Calu3 (cell line): Measurements from ENCODE around the gene CCDC91. TPM values are rescaled to one million over a fixed set of nuclear protein-coding genes. Genes with fewer than 3 reads are reported as not detected.

Experiments used
- BruUV-seq: library from RNA; stranded (reverse); fragments of 400-500 nt; replicated peaks from 2 replicates; lab custom pipeline; 2021; lab: Mats Ljungman, UMichigan
- CTCF ChIA-PET: fragments of 300-600 bp; sonication (Branson Sonifier 250); formaldehyde crosslinking; loops from one replicate; lab custom pipeline; 2022; ENCODE audit warnings: antibody characterized with exemption; lab: Charles Lee
- DNase-seq: peaks from one replicate; pipeline ENCODE4 v3.0.0; 2022
- H3K27ac Mint-ChIP-seq: one replicate; pipeline ENCODE4 v1.8.0; 2022; ENCODE audit warnings: mixed read lengths; ENCODE audit not compliant: unreplicated experiment
- H3K27me3 Mint-ChIP-seq: one replicate; pipeline ENCODE4 v1.8.0; 2022; ENCODE audit warnings: mixed read lengths; ENCODE audit not compliant: unreplicated experiment
- H3K36me3 Mint-ChIP-seq: one replicate; pipeline ENCODE4 v1.8.0; 2022; ENCODE audit warnings: mild to moderate bottlenecking, moderate library complexity, mixed read lengths; ENCODE audit not compliant: insufficient read depth, unreplicated experiment
- H3K4me1 Mint-ChIP-seq: one replicate; pipeline ENCODE4 v1.8.0; 2022; ENCODE audit warnings: mild to moderate bottlenecking, low read depth, mixed read lengths; ENCODE audit not compliant: unreplicated experiment
- H3K4me3 Mint-ChIP-seq: one replicate; pipeline ENCODE4 v1.8.0; 2022; ENCODE audit warnings: mild to moderate bottlenecking, low read depth, moderate library complexity, mixed read lengths; ENCODE audit not compliant: unreplicated experiment
- H3K9me3 Mint-ChIP-seq: one replicate; pipeline ENCODE4 v1.8.0; 2022; ENCODE audit warnings: low read depth, mixed read lengths; ENCODE audit not compliant: unreplicated experiment
- CTCF ChIP-seq: fragments of 200-600 bp; IDR thresholded peaks from one replicate; pipeline ENCODE4 v1.8.0; 2022; ENCODE audit warnings: antibody characterized with exemption; ENCODE audit not compliant: unreplicated experiment
- intact Hi-C: fragments of 100-400 bp; cut with micrococcal nuclease; formaldehyde crosslinking; loops from one replicate; pipeline ENCODE4 v1.10.0; 2022; ENCODE audit not compliant: unreplicated experiment
- total RNA-seq: library from RNA; stranded (reverse); gene quantifications from 2 replicates; pipeline ENCODE4 v1.2.3, GENCODE V29; 2022

Gene CCDC91
- total RNA-seq, 1 experiment from 2014 or later: 25.6 TPM

GRCh38 chr12:28222081-28222700 is 31.9 kb downstream of the CCDC91 start:
- DNase-seq: no peak
- intact Hi-C loops: no loop called here
- H3K4me3 Mint-ChIP-seq: no peak overlapping the region
- H3K4me1 Mint-ChIP-seq: no peaks in the 10 kb centered on the region
- H3K9me3 Mint-ChIP-seq: peaks cover 9% of the 10 kb centered on the region
- no peaks in the 10 kb centered on the region for H3K27me3 Mint-ChIP-seq
- BruUV-seq: no TSS peak
- no peak for TF ChIP-seq CTCF
- H3K27ac Mint-ChIP-seq: no peak overlapping the region
- H3K36me3 Mint-ChIP-seq: no peaks in the 10 kb centered on the region
- CTCF ChIA-PET: no interaction called here

GRCh38 chr12:28223025-28223554 is 32.8 kb downstream of the CCDC91 start:
- H3K36me3 Mint-ChIP-seq: no peaks in the 10 kb centered on the region
- CTCF ChIA-PET: no interaction called here

DNA sequence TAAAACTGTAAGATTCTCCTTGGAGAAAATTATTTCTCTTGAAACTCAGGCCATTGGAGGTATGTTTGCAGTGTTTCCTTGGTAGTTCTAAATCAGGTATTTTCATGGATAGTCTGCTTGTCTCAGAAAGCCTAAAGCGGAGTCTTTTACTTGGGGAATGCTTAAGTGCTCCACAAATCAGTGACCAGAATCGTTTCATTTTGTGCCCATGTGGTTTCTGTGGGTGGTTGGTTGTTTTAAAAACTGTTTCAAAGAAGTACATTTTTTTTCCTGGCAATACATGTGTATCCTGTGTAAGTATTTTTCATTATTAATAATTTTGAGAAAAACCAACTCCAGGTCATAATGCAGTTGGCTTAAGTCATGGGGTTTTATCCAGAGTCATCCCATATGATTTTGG is 33.6 kb downstream of the CCDC91 start:
- Mint-ChIP-seq H3K9me3 (peaks cover 6% of the 10 kb centered on the region), H3K27me3 (no peaks in the 10 kb centered on the region), H3K4me1 (no peaks in the 10 kb centered on the region), H3K27ac (no peak overlapping the region), H3K36me3 (no peaks in the 10 kb centered on the region), H3K4me3 (no peak overlapping the region)
- intact Hi-C loops: no loop called here
- DNase-seq: no peak
- BruUV-seq: no TSS peak
- TF ChIP-seq CTCF: no peak
- CTCF ChIA-PET: no interaction called here

More at GRCh38 chr12:28223025-28223554, 32.8 kb downstream of the CCDC91 start:
- Mint-ChIP-seq H3K27ac (no peak overlapping the region), H3K4me3 (no peak overlapping the region), H3K27me3 (no peaks in the 10 kb centered on the region), H3K4me1 (no peaks in the 10 kb centered on the region), H3K9me3 (peaks cover 6% of the 10 kb centered on the region)
- intact Hi-C loops: no loop called here
- BruUV-seq: no TSS peak
- no peak for TF ChIP-seq CTCF
- no peak for DNase-seq

DNA sequence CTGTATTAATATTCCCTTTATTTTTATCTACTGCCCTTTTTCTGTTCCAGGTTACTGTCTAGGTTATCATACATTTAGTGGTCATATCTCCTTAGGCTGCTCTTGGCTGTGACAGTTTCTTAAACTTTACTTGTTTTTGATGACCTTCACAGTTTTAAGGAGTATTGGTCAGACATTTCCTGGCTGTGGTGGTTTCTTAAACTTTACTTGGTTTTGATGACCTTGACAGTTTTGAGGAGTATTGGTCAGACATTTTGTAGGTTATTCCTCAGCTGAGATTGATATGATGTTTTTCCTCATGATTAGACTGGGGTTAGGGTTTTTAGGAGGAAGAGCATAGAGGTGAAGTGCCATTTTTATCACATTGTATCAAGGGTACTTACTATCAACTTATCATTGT is 36.4 kb downstream of the CCDC91 start:
- CTCF ChIA-PET: no interaction called here
- Mint-ChIP-seq H3K4me3 (no peak overlapping the region), H3K9me3 (peaks cover 2% of the 10 kb centered on the region), H3K4me1 (no peaks in the 10 kb centered on the region), H3K27ac (no peak overlapping the region), H3K27me3 (no peaks in the 10 kb centered on the region), H3K36me3 (no peaks in the 10 kb centered on the region)
- intact Hi-C loops: no loop called here
- no peak for DNase-seq
- no TSS peak for BruUV-seq
- TF ChIP-seq CTCF: no peak
